Activated B cell treated with CpG ODN at 0.5 μM for 24 hours (primary cell): Measurements from ENCODE around the gene GALNT2. TPM values are rescaled to one million over a fixed set of nuclear protein-coding genes. Genes with fewer than 3 reads are reported as not detected.

Source experiments
- ATAC-seq: fragments of 200-7000 bp; cut with Tn5 transposase; one replicate; pipeline ENCODE4 v1.10.0; 2021; ENCODE audit warnings: low read depth, mild to moderate bottlenecking, moderate library complexity
- CTCF ChIA-PET: fragments of 350-600 bp; sonication (Branson Sonifier 250); formaldehyde crosslinking; loops from one replicate; lab custom pipeline; 2021; ENCODE audit warnings: antibody characterized with exemption; lab: Charles Lee
- POLR2A ChIA-PET: fragments of 350-600 bp; sonication (Branson Sonifier 250); formaldehyde crosslinking; loops from one replicate; lab custom pipeline; 2021; ENCODE audit warnings: antibody characterized with exemption; lab: Charles Lee
- DNase-seq: peaks from one replicate; pipeline ENCODE4 v3.0.0; 2022
- H3K27ac Mint-ChIP-seq: one replicate; pipeline ENCODE4 v1.8.0; 2020; ENCODE audit warnings: mixed read lengths
- H3K27me3 Mint-ChIP-seq: one replicate; pipeline ENCODE4 v1.8.0; 2021; ENCODE audit warnings: mixed read lengths
- H3K36me3 Mint-ChIP-seq: one replicate; pipeline ENCODE4 v1.8.0; 2021; ENCODE audit warnings: low read depth, mixed read lengths
- H3K4me1 Mint-ChIP-seq: one replicate; pipeline ENCODE4 v1.8.0; 2021; ENCODE audit warnings: mixed read lengths
- H3K4me3 Mint-ChIP-seq: one replicate; pipeline ENCODE4 v1.8.0; 2020; ENCODE audit warnings: mild to moderate bottlenecking, mixed read lengths
- H3K9me3 Mint-ChIP-seq: one replicate; pipeline ENCODE4 v1.8.0; 2020; ENCODE audit warnings: mixed read lengths
- CTCF ChIP-seq: fragments of 200-600 bp; IDR thresholded peaks from one replicate; pipeline ENCODE4 v1.8.0; 2022; ENCODE audit warnings: antibody characterized with exemption, mild to moderate bottlenecking
- intact Hi-C: fragments of 100-400 bp; cut with micrococcal nuclease; formaldehyde crosslinking; loops from one replicate; pipeline ENCODE4 v1.15.1; 2024
- total RNA-seq: library from RNA; stranded (reverse); gene quantifications from 2 replicates; pipeline ENCODE4 v1.2.3, GENCODE V29; 2022

GALNT2 gene
- total RNA-seq, 1 donor from 2014 or later = 108 TPM

GRCh38 chr1:230099465-230099864 lies 32.4 kb downstream of the GALNT2 start:
- ChIA-PET POLR2A (no interaction called here), CTCF (no interaction called here)
- peaks cover 52% of the 10 kb centered on the region for H3K4me1 Mint-ChIP-seq
- intact Hi-C loops = no loop called here
- no peaks in the 10 kb centered on the region for H3K9me3 Mint-ChIP-seq
- TF ChIP-seq CTCF = no peak
- peaks cover 56% of the 10 kb centered on the region for H3K36me3 Mint-ChIP-seq
- H3K4me3 Mint-ChIP-seq = no peak overlapping the region
- no peak overlapping the region for H3K27ac Mint-ChIP-seq
- no peaks in the 10 kb centered on the region for H3K27me3 Mint-ChIP-seq
- no peak for DNase-seq
- no peak for ATAC-seq

DNA sequence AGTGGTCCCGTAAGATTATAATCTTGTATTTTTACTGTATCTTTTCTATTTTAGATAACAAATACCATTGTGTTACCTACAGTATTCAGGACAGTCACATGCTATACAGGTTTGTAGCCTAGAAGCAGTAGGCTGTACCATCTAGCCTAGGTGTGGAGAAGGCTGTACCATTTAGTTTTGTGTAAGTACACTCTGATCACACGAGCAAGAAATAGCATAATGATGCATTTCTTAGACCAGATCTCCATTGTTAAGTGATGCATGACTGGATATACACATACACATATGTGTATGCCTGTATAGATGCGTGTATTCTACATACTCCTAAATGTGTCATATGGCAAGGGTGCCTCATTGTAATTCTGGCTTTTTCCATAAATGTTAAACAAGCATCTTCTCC lies 33.9 kb downstream of the GALNT2 start:
- peaks cover 51% of the 10 kb centered on the region for H3K36me3 Mint-ChIP-seq
- intact Hi-C loops = loop anchor here (10.0 kb wide), 2 partner anchors 174 to 246 kb away; no protein-coding TSS in a partner anchor
- H3K27ac Mint-ChIP-seq = no peak overlapping the region
- peaks cover 54% of the 10 kb centered on the region for H3K4me1 Mint-ChIP-seq
- ATAC-seq (no peak), DNase-seq (no peak)
- H3K4me3 Mint-ChIP-seq = no peak overlapping the region
- H3K27me3 Mint-ChIP-seq = no peaks in the 10 kb centered on the region
- ChIA-PET CTCF (no interaction called here), POLR2A (no interaction called here)
- no peaks in the 10 kb centered on the region for H3K9me3 Mint-ChIP-seq
- no peak for TF ChIP-seq CTCF

- no peak overlapping the region for H3K27ac Mint-ChIP-seq
- H3K36me3 Mint-ChIP-seq = peaks cover 48% of the 10 kb centered on the region
- H3K27me3 Mint-ChIP-seq = no peaks in the 10 kb centered on the region
- ATAC-seq (no peak), DNase-seq (no peak)
- ChIA-PET POLR2A (interaction anchor here (5.3 kb wide), 1 partner anchor 22 kb away, joined by 47 read pairs; no protein-coding TSS in a partner anchor), CTCF (no interaction called here)
- H3K9me3 Mint-ChIP-seq = no peaks in the 10 kb centered on the region
- intact Hi-C loops = loop anchor here (10.0 kb wide), 2 partner anchors 173 to 247 kb away; no protein-coding TSS in a partner anchor
- TF ChIP-seq CTCF = no peak
- H3K4me1 Mint-ChIP-seq = peaks cover 56% of the 10 kb centered on the region
- no peak overlapping the region for H3K4me3 Mint-ChIP-seq
Measured at GRCh38 chr1:230101556-230101955, 34.5 kb downstream of the GALNT2 start.

DNA sequence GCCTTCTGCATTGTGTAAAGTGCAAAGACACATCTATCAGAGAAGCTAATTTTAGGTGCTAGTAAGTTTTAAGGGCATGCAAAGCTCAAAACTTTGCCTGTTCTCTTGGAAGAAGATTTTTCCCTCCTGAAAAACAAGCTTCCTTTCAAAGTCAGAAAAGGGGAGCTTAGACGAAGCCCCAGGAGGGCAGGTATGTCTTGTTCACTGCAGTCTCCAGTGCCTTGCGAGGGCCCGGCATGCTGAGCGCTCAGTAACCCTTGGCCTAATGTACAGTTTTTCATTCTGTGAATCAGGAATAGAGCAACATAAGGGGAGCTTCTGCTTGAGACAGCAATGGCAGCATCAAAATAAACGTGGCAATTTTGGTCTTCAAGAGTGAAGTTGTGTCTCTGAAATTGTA lies 35.0 kb downstream of the GALNT2 start:
- H3K4me3 Mint-ChIP-seq = no peak overlapping the region
- ChIA-PET CTCF (no interaction called here), POLR2A (interaction anchor here (5.3 kb wide), 1 partner anchor 21 kb away, joined by 47 read pairs; no protein-coding TSS in a partner anchor)
- no peak for DNase-seq
- H3K27ac Mint-ChIP-seq = no peak overlapping the region
- no peaks in the 10 kb centered on the region for H3K27me3 Mint-ChIP-seq
- peaks cover 46% of the 10 kb centered on the region for H3K36me3 Mint-ChIP-seq
- no peak for TF ChIP-seq CTCF
- intact Hi-C loops = loop anchor here (10.0 kb wide), 2 partner anchors 173 to 247 kb away; no protein-coding TSS in a partner anchor
- H3K4me1 Mint-ChIP-seq = peaks cover 61% of the 10 kb centered on the region
- no peak for ATAC-seq
- no peaks in the 10 kb centered on the region for H3K9me3 Mint-ChIP-seq

DNA sequence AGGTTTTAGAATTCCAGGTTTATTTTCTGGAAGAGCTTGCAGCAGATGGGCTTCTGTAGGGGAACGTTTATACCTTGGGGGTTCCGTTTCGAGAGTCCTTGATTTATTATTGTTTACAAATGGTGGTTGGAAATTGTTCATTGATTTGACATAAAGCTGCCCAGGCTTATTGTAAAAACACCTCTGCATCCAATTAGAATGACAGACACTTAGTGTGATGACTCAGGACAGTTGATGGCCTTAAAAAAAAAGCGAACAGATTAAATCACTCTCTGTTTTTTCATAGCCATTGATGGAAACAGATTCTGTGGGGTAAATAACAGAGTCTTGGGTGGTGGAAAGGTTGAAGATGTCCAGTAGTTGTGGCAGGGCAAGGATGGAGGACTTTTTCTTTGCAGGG lies 35.4 kb downstream of the GALNT2 start:
- H3K4me1 Mint-ChIP-seq = peaks cover 62% of the 10 kb centered on the region
- no peak for DNase-seq
- H3K27me3 Mint-ChIP-seq = no peaks in the 10 kb centered on the region
- peaks cover 45% of the 10 kb centered on the region for H3K36me3 Mint-ChIP-seq
- POLR2A ChIA-PET = interaction anchor here (1.2 to 5.3 kb wide), 2 partner anchors 21 to 32 kb away, joined by 3 to 47 read pairs; no protein-coding TSS in a partner anchor
- no peak overlapping the region for H3K4me3 Mint-ChIP-seq
- no peak for TF ChIP-seq CTCF
- CTCF ChIA-PET = no interaction called here
- no peak for ATAC-seq
- H3K9me3 Mint-ChIP-seq = no peaks in the 10 kb centered on the region
- intact Hi-C loops = loop anchor here (10.0 kb wide), 2 partner anchors 172 to 248 kb away; no protein-coding TSS in a partner anchor
- no peak overlapping the region for H3K27ac Mint-ChIP-seq
